Dermis blood vessel endothelial cell (primary cell): ENCODE results near the gene DNAJC3. TPM values are rescaled to one million over a fixed set of nuclear protein-coding genes. Genes with fewer than 3 reads are reported as not detected.

ENCODE experiments used
- total RNA-seq: library from RNA; depleted of rRNA; stranded (reverse); fragments of >200 nt; gene quantifications from 2 replicates; pipeline ENCODE4 v1.2.3, GENCODE V29; 2014

DNAJC3 gene
- total RNA-seq, 1 donor from 2014 or later = 67.2 TPM

Other genes with a start within 250 kb of the DNAJC3 start
- gene CLDN10, start 124.4 kb upstream of the DNAJC3 start, total RNA-seq = 0.88 and 1.2 TPM in 2 replicates
- 4.0 and 5.3 TPM in 2 replicates for gene DZIP1, start 32.4 kb upstream of the DNAJC3 start, total RNA-seq